Measurements from ENCODE around the gene ZC3H12C.
"Not testable (repeated sequence)": the region's sequence is repeated elsewhere in the genome, so short reads cannot be mapped to it uniquely, and the experiment has no call there.

The ZC3H12C gene

DNA sequence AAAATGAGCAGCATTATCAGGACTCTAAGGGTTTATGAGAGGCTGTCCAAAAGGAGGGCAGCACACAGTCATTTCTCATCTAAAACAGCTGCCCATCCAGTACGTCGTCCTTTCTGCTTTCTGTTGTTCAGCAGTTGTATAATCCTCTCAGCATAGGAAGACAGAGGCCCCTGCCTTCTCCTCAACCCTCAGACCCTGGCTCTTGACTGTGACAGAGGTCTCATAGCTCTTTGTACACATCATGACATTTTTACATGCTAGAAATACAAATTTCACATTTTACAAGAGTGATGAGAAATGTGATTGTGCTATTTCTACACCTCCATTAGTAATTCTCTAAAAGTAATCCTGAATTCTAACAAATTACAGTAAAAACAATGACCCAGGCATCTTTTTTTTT is 36.2 kb upstream of the ZC3H12C start:
- H3K4me3 ChIP-seq (ENCODE audit: low read depth, low read length): no peak overlapping the region
- TF ChIP-seq, protein P1, sequence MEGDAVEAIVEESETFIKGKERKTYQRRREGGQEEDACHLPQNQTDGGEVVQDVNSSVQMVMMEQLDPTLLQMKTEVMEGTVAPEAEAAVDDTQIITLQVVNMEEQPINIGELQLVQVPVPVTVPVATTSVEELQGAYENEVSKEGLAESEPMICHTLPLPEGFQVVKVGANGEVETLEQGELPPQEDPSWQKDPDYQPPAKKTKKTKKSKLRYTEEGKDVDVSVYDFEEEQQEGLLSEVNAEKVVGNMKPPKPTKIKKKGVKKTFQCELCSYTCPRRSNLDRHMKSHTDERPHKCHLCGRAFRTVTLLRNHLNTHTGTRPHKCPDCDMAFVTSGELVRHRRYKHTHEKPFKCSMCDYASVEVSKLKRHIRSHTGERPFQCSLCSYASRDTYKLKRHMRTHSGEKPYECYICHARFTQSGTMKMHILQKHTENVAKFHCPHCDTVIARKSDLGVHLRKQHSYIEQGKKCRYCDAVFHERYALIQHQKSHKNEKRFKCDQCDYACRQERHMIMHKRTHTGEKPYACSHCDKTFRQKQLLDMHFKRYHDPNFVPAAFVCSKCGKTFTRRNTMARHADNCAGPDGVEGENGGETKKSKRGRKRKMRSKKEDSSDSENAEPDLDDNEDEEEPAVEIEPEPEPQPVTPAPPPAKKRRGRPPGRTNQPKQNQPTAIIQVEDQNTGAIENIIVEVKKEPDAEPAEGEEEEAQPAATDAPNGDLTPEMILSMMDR (IDR thresholded peaks at IDR 0.05; ENCODE audit: low read depth, low read length, missing control alignments): no peak
- in situ Hi-C loops (cut with HindIII; ENCODE audit: low sequenced_read_pairs): no loop called here
- no peak for DNase-seq (ENCODE audit: low read depth)

DNA sequence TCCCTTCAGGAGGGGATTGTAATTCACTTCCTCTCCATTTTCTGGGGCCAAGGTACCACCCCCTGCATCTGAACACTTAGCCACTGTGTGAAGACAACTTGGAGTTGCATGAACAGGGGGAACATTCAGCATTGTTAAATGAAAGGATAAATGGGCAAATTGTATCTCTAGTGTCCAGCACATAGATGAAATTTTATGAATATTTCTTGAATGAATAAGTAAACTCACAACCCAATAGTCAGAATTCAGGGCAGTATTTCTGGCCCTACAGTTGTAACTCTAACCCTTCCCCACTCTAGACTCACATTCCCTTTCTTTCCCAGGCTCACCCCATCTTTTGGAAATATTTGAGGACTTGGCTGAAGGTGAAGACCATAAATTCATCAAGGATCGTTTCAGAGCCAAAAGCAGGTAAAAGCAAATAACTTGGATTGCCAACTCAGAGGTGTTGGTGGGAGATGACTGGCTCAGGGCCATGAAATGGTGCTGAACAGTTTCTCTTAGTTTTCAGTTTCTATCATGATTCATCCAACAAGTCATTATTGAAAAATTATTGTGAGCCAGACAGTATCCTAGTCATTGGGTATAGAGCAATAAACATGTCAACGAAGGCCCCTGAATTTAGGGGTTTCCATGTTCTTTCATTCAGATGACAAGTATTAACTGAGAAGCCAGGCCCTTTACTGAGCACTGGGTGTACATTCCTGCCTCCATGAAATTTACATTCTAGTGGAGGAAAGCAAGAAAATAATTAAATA is 33.3 kb upstream of the ZC3H12C start:
- H3K4me3 ChIP-seq (ENCODE audit: low read depth, low read length): no peak overlapping the region
- TF ChIP-seq, protein P1 (IDR thresholded peaks at IDR 0.05; ENCODE audit: low read depth, low read length, missing control alignments): no peak

DNA sequence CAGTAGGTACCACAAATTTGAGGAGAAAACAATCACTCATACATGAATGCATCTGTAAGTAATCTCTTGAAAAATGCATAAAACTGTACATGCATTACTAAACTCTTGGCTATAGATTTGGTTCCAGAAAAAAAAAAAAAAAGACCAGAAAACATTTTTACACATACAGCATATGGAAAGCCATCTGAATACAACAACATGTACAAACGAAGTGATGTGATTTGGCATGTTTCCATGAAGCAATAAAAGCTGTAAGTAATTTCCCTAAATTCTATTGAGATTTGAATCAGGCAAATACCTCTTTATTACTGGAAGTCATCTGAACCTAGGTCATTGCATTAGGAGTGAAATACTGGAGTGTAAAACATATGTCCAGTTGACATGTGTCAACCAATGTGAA is 31.9 kb upstream of the ZC3H12C start:
- TF ChIP-seq, protein P1 (IDR thresholded peaks at IDR 0.05; ENCODE audit: low read depth, low read length, missing control alignments): no peak
- no peak overlapping the region for H3K4me3 ChIP-seq (ENCODE audit: low read depth, low read length)
- DNase-seq (ENCODE audit: low read depth): no peak
- in situ Hi-C loops (cut with HindIII; ENCODE audit: low sequenced_read_pairs): no loop called here

More for the DNA sequence above, 33.3 kb upstream of the ZC3H12C start:
- in situ Hi-C loops (cut with HindIII; ENCODE audit: low sequenced_read_pairs): no loop called here
- no peak for DNase-seq (ENCODE audit: low read depth)

GRCh38 chr11:110062247-110062646 is 30.9 kb upstream of the ZC3H12C start:
- no peak for DNase-seq (ENCODE audit: low read depth)
- in situ Hi-C loops (cut with HindIII; ENCODE audit: low sequenced_read_pairs): no loop called here
- TF ChIP-seq, protein P1 (IDR thresholded peaks at IDR 0.05; ENCODE audit: low read depth, low read length, missing control alignments): no peak
- no peak overlapping the region for H3K4me3 ChIP-seq (ENCODE audit: low read depth, low read length)

DNA sequence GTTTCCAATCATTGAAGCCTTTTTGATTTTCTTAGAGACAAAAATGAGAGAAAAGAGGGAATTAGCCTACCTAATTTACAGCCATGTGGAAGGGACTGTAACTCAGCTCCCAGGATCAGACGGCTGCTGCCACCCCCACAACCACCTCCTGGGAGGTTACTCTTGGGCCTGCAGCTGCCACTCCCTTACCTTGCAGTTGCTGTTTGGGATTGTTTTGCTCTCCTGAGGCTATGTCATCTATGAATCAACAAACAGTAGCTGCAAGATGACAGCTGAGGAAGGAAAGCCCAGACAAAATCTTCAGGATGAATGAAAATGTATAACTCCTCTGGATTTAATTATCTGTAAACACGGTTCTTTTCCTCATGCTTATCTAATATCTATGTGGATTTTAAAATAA is 28.0 kb upstream of the ZC3H12C start:
- in situ Hi-C loops (cut with HindIII; ENCODE audit: low sequenced_read_pairs): no loop called here
- no peak for DNase-seq (ENCODE audit: low read depth)
- H3K4me3 ChIP-seq (ENCODE audit: low read depth, low read length): no peak overlapping the region
- TF ChIP-seq, protein P1 (IDR thresholded peaks at IDR 0.05; ENCODE audit: low read depth, low read length, missing control alignments): no peak

- DNase-seq (ENCODE audit: low read depth); H3K4me3 ChIP-seq (ENCODE audit: low read depth, low read length); in situ Hi-C loops (cut with HindIII; ENCODE audit: low sequenced_read_pairs): not testable (repeated sequence)
These were observed 25.2 kb upstream of the ZC3H12C start for GRCh38 chr11:110068001-110068400.

GRCh38 chr11:110069158-110069737 is 23.9 kb upstream of the ZC3H12C start:
- no peak overlapping the region for H3K4me3 ChIP-seq (ENCODE audit: low read depth, low read length)
- DNase-seq (ENCODE audit: low read depth): no peak
- TF ChIP-seq, protein P1 (IDR thresholded peaks at IDR 0.05; ENCODE audit: low read depth, low read length, missing control alignments): no peak
- in situ Hi-C loops (cut with HindIII; ENCODE audit: low sequenced_read_pairs): no loop called here

Data from astrocyte of the cerebellum (primary cell).